WERI-Rb-1 (cell line): ENCODE results near the gene PPP1R2.

ENCODE experiments used
- DNase-seq: peaks from one replicate; pipeline ENCODE4 v3.0.0-alpha.2; 2020
- H3K27ac ChIP-seq: fragments of 250-450 bp; sonication (Bioruptor Pico); 2 replicates; pipeline ENCODE4 v1.5.1; 2020; ENCODE audit warnings: mild to moderate bottlenecking, moderate library complexity
- H3K27me3 ChIP-seq: fragments of 250-450 bp; sonication (Bioruptor Pico); 2 replicates; pipeline ENCODE4 v1.5.1; 2021; ENCODE audit warnings: mild to moderate bottlenecking, low read depth, moderate library complexity; ENCODE audit not compliant: insufficient read depth, severe bottlenecking
- H3K36me3 ChIP-seq: fragments of 250-450 bp; sonication (Bioruptor Pico); 2 replicates; pipeline ENCODE4 v1.5.1; 2020; ENCODE audit warnings: mild to moderate bottlenecking, moderate library complexity
- H3K4me3 ChIP-seq: 2 replicates; pipeline ENCODE4 v1.5.1; 2011; ENCODE audit warnings: low read depth, mild to moderate bottlenecking, control low read depth, low read length
- H3K9me3 ChIP-seq: fragments of 250-450 bp; sonication (Bioruptor Pico); 2 replicates; pipeline ENCODE4 v1.5.1; 2021; ENCODE audit warnings: mild to moderate bottlenecking, moderate library complexity; ENCODE audit not compliant: severe bottlenecking
- CTCF ChIP-seq: IDR thresholded peaks from 2 replicates; pipeline ENCODE4 v1.5.1; 2011; ENCODE audit warnings: low read depth, mild to moderate bottlenecking, control low read depth, inconsistent platforms, low read length

Gene PPP1R2

GRCh38 chr3:195584543-195584870 is 41.4 kb upstream of the PPP1R2 start:
- no peak for TF ChIP-seq CTCF
- DNase-seq = no peak
- no peak overlapping the region for H3K27ac ChIP-seq

GRCh38 chr3:195583831-195584542 is 40.9 kb upstream of the PPP1R2 start, which contains the start of gene APOD:
Gene APOD (minus strand): TSS chr3:195583940. CDS start chr3:195579461, 4,479 bp downstream.
- Histone ChIP-seq H3K27ac (no peak within 1 kb of the TSS), H3K27me3 (no peaks in the 10 kb centered on the region), H3K4me3 (no peak within 1 kb of the TSS), H3K9me3 (no peaks in the 10 kb centered on the region), H3K36me3 (no peaks in the 10 kb centered on the region)
- no peak for TF ChIP-seq CTCF
- no peak for DNase-seq

More at GRCh38 chr3:195584543-195584870, 41.4 kb upstream of the PPP1R2 start:
- H3K27me3 ChIP-seq = no peaks in the 10 kb centered on the region
- H3K4me3 ChIP-seq = no peak overlapping the region
- no peaks in the 10 kb centered on the region for H3K9me3 ChIP-seq
- H3K36me3 ChIP-seq = no peaks in the 10 kb centered on the region

GRCh38 chr3:195582947-195583346 is 39.8 kb upstream of the PPP1R2 start:
- Histone ChIP-seq H3K9me3 (no peaks in the 10 kb centered on the region), H3K4me3 (no peak overlapping the region), H3K27ac (no peak overlapping the region), H3K36me3 (no peaks in the 10 kb centered on the region), H3K27me3 (no peaks in the 10 kb centered on the region)
- 0 out of 2 replicates have a peak, but pooled peaks have one; percentile 1 for TF ChIP-seq CTCF
- no peak for DNase-seq

GRCh38 chr3:195580744-195581443 is 37.8 kb upstream of the PPP1R2 start:
- no peaks in the 10 kb centered on the region for H3K9me3 ChIP-seq
- no peak overlapping the region for H3K27ac ChIP-seq
- no peaks in the 10 kb centered on the region for H3K27me3 ChIP-seq
- no peaks in the 10 kb centered on the region for H3K36me3 ChIP-seq
- TF ChIP-seq CTCF = no peak
- no peak overlapping the region for H3K4me3 ChIP-seq
- no peak for DNase-seq

- H3K27me3 ChIP-seq = no peaks in the 10 kb centered on the region
- H3K27ac ChIP-seq = no peak overlapping the region
- no peak for DNase-seq
- TF ChIP-seq CTCF = no peak
- H3K4me3 ChIP-seq = no peak overlapping the region
- no peaks in the 10 kb centered on the region for H3K36me3 ChIP-seq
- H3K9me3 ChIP-seq = no peaks in the 10 kb centered on the region
Observed at GRCh38 chr3:195579281-195579680, 36.2 kb upstream of the PPP1R2 start.
